LNCaP clone FGC (cell line): Measurements from ENCODE around the gene KCMF1.

Experiments used
- DNase-seq: peaks from one replicate; pipeline ENCODE4 v3.0.0-alpha.2; 2011; ENCODE audit warnings: low read depth
- H3K4me3 ChIP-seq: 2 replicates; pipeline ENCODE4 v1.5.1; 2011; ENCODE audit warnings: mild to moderate bottlenecking, low read depth, low read length, control low read depth
- CTCF ChIP-seq: IDR thresholded peaks from 2 replicates; pipeline ENCODE4 v1.5.1; 2012; ENCODE audit warnings: mild to moderate bottlenecking; ENCODE audit not compliant: control insufficient read depth, insufficient read depth; ENCODE audit errors: extremely low read depth

KCMF1 gene

GRCh38 chr2:85042330-85042729 is 71.4 kb downstream of the KCMF1 start:
- DNase-seq: no peak
- H3K4me3 ChIP-seq: no peak overlapping the region
- no peak for TF ChIP-seq CTCF

- no peak for DNase-seq
- no peak for TF ChIP-seq CTCF
- no peak overlapping the region for H3K4me3 ChIP-seq
Measured at GRCh38 chr2:85048534-85048933, 77.6 kb downstream of the KCMF1 start.

GRCh38 chr2:85049236-85049635 is 78.3 kb downstream of the KCMF1 start:
- no peak for DNase-seq
- no peak for TF ChIP-seq CTCF
- H3K4me3 ChIP-seq: no peak overlapping the region

GRCh38 chr2:85053802-85054201 is 82.8 kb downstream of the KCMF1 start:
- no peak for DNase-seq
- no peak overlapping the region for H3K4me3 ChIP-seq
- TF ChIP-seq CTCF: no peak

- no peak for DNase-seq
- no peak for TF ChIP-seq CTCF
- no peak overlapping the region for H3K4me3 ChIP-seq
Measured at GRCh38 chr2:85057226-85057962, 86.4 kb downstream of the KCMF1 start.

- H3K4me3 ChIP-seq: no peak overlapping the region
- DNase-seq: no peak
- no peak for TF ChIP-seq CTCF
Measured at GRCh38 chr2:85061896-85062295, 90.9 kb downstream of the KCMF1 start.

- no peak for TF ChIP-seq CTCF
- DNase-seq: no peak
- H3K4me3 ChIP-seq: no peak overlapping the region
Measured at GRCh38 chr2:85062565-85062964, 91.6 kb downstream of the KCMF1 start.
